Breast epithelium (tissue), 3 donors: ENCODE measurements around the gene PIK3R1.

ENCODE experiments used
- POLR2AphosphoS5 ChIP-seq, 3 donors: sonication (generic); formaldehyde crosslinking; IDR thresholded peaks; one replicate each; pipeline ENCODE4 v1.6.1; 2017; ENCODE audit warnings: antibody characterized with exemption in 3 of 3
- TF ChIP-seq, protein P1 (sequence below), 3 donors: fragments of 450-650 bp; IDR thresholded peaks; one replicate each; pipeline ENCODE4 v1.5.1; 2016 to 2017; ENCODE audit warnings: antibody characterized with exemption in 3 of 3, mild to moderate bottlenecking in 3 of 3, moderate library complexity in 3 of 3

DNA sequence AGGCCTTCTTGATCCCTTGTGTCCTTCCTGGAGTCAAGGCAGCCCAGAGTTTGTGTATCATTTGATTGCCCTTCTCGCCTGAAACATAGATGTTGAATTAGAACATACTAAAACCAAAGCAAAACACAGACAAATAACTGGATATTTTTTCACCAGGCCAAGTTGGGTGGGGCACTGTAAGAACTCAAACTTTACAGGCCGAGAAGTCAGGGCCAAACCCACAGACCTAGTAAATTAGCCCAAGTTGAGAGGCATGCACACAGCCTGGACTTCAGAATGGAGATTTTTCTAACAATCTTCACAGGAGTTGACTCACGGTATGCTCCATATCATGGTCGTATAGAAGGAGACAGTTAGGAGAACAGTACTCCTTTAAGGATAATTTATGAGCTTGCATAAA is 121.7 kb downstream of the PIK3R1 start:
- TF ChIP-seq, protein P1, sequence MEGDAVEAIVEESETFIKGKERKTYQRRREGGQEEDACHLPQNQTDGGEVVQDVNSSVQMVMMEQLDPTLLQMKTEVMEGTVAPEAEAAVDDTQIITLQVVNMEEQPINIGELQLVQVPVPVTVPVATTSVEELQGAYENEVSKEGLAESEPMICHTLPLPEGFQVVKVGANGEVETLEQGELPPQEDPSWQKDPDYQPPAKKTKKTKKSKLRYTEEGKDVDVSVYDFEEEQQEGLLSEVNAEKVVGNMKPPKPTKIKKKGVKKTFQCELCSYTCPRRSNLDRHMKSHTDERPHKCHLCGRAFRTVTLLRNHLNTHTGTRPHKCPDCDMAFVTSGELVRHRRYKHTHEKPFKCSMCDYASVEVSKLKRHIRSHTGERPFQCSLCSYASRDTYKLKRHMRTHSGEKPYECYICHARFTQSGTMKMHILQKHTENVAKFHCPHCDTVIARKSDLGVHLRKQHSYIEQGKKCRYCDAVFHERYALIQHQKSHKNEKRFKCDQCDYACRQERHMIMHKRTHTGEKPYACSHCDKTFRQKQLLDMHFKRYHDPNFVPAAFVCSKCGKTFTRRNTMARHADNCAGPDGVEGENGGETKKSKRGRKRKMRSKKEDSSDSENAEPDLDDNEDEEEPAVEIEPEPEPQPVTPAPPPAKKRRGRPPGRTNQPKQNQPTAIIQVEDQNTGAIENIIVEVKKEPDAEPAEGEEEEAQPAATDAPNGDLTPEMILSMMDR (IDR thresholded peaks at IDR 0.05): no peak
- TF ChIP-seq POLR2AphosphoS5 (IDR thresholded peaks at IDR 0.05): no peak
